Activated CD4-positive, CD25-positive, alpha-beta regulatory T cell treated with anti-CD3 and anti-CD28 coated beads, Interleukin-2, amount 50 U/mL, for 24 hours (primary cell): Measurements from ENCODE around the gene PSMD5.

Source experiments
- ATAC-seq, 2 donors: fragments of 150-1000 bp; cut with Tn5 transposase; one replicate each; pipeline ENCODE4 v1.10.0; 2021; ENCODE audit warnings: mild to moderate bottlenecking in 1 of 2, moderate library complexity in 1 of 2

Gene PSMD5

GRCh38 chr9:120874226-120875194 lies 31.8 kb upstream of the PSMD5 start:
- ATAC-seq: no peak

GRCh38 chr9:120873512-120873911 lies 30.8 kb upstream of the PSMD5 start:
- no peak for ATAC-seq

DNA sequence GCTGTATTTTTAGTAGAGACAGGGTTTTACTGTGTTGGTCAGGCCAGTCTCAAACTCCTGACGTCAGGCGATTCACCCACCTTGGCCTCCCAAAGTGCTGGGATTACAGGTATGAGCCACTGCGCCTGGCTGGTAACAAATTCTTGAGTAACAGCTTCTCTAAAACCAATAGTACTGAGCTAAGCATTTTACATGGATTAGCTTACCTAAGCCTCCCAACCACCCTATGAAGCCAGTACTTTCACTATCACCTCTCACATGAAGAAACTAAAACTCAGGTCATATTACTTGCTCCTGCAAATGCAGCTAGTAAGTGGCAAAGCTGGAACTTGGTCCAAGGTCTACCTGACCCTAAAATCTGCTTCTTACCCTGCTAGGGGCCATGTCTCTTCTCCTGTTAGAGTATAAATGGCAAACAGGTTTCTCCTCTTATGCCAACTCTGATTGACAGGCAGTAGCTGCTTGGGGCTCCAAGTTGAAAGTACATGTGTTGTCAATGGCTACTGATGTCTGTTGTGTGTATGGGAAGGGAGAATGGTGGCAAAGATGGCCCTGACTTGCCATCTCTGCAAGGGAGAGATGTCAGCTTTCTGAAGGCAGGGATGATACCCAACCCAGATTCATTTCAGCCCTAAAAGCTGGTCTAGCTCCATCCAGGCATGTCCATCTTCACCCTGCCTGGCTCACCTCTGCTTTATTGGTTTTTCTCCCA lies 30.2 kb upstream of the PSMD5 start:
- no peak for ATAC-seq

DNA sequence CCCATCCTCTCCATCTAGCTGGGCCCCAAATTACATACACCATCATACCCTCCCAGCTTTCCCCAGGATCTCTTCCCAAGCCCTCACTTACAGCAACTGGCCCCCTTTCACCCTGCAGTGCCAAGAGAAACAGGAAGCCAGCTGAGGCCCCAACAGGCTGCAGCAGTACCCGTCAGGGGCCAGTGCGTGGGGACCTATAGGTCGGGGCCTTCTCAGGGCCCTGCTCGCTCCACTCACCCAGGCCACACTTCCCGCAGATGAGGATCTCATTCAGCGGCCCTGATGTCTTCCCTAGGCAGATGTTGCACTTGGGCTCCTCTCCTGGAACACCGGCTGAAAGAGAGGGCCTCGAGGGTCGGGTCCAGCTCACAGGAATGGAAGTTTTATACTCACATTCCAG lies 27.5 kb upstream of the PSMD5 start:
- ATAC-seq: no peak

DNA sequence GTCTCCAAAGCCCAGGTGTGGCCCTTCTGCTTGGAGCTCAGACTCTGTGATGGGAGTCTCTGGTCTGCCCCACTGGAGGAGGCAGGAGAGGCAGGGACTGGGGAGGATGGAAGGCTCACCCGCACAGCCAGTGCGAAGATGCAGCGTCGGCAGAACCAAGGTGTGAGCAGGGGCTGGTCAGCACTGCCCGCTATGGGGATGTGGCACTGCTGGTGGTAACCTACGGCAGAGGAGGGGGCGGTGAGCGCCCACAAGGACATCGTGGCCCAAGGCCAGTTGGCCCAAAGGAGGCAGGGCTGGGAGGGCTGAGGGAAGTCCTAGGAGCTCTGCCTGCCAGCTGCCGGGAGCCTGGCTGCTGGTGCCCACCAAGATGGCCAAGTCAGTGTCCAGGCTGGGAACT lies 27.0 kb upstream of the PSMD5 start:
- no peak for ATAC-seq

GRCh38 chr9:120869360-120869687 lies 26.6 kb upstream of the PSMD5 start:
- ATAC-seq: no peak

GRCh38 chr9:120868676-120869359 lies 26.1 kb upstream of the PSMD5 start:
- peak; percentile 94 to 96 for ATAC-seq

- peak; percentile 24 to 34 for ATAC-seq
These were observed 25.6 kb upstream of the PSMD5 start for GRCh38 chr9:120868339-120868675.

GRCh38 chr9:120867676-120868338 lies 25.1 kb upstream of the PSMD5 start:
- no peak for ATAC-seq

- ATAC-seq: no peak
These were observed 23.9 kb upstream of the PSMD5 start for GRCh38 chr9:120866651-120867050.

DNA sequence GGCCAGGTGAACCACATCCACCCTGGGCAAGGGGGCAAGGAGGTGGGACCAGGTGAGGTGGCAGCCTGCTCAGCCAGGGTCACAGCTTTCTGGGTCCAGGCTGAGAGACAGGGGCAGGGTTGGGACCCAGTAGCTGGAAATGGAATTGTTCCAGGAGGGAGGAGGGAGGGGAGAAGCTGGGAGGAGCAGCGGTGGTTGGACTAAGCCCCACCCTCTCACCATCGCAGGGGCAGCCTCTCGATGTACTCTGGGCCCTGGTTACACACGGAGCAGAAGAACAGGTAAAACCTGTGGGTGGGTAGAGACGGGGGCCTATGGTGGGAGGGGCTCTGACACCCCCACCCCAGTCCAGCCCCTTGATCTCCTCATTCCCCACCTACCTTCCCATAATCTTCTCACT lies 23.1 kb upstream of the PSMD5 start:
- no peak for ATAC-seq

DNA sequence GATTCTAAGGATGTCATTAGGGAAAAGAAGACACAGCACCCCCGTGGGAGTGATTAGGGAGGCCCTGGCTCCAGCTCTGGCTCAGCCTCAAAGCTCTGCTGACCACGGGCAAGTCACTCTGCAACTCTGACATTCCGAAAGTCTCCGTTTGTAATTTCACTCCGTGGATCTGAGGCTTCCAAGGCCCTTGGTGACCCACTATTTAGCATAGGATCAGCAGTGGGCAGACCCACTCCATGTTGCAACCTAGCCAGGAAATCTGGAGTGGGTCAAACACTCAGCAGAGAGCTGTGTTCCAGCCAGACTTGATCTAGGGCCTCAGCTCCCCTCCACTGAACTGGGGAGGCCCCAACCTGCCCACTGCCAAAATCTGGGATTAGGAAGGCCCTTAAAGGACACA lies 22.5 kb upstream of the PSMD5 start:
- no peak for ATAC-seq

- ATAC-seq: no peak
These were observed 22.0 kb upstream of the PSMD5 start for GRCh38 chr9:120864719-120865118.

DNA sequence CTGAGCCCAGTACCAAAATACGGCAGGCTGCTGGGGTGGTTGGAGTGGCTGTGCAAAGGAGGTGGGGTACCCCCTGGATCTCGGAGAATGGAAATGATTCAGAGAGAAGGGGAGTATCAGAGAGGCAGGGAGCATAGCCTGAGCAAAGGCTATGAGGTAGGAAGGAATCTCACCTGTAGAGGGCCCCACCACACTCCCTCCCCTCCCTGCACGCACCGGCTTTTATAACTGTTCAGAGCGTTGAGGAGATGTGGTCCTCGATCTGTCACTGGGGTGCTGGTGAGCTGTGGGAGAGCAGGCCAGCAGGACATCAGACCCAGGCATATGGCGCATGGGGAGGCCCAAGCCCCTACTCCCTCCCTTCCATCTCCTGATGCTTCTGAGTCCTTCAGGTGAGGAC lies 21.1 kb upstream of the PSMD5 start:
- ATAC-seq: no peak

GRCh38 chr9:120862452-120862851 lies 19.7 kb upstream of the PSMD5 start:
- no peak for ATAC-seq

GRCh38 chr9:120861935-120862334 lies 19.2 kb upstream of the PSMD5 start:
- ATAC-seq: no peak

GRCh38 chr9:120860083-120860482 lies 17.4 kb upstream of the PSMD5 start:
- no peak for ATAC-seq

DNA sequence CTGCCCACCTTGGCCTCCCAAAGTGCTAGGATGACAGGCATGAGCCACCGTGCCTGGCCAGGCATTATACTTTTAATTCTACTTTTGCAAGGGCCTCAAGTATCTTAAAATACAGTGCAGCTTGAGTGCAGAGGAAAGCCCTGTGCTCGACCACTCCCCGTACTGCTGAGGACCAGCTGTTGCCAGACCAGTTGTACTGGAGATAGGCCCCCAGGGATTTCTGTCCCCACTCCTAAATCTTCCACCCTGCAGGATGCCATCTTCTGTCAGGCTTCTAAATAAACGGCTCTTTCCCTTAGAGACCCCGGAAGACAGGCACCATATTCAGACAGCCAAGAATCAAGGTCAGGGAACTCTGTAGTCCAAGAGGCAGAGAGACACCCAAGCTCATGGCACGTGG lies 16.6 kb upstream of the PSMD5 start:
- ATAC-seq: no peak

DNA sequence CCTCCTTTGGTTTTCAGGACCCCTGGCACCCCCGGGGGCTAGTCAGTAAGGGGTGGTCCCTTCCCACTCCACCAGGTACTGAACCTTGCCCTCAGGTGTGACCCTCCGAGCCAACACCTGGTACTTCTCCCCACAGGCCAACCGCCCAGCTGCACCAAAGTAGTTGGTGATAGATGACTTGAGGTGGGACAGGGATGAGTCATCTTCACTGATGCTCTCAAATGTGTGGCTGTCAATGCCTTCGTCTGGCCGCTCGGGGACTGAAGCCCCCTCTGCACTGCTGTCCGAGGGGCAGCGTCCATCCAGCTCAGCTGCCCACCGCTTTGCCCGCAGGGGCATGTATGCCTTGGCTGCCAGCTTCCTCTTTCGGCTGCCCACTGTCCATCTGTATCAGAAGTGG lies 15.2 kb upstream of the PSMD5 start:
- ATAC-seq: no peak

DNA sequence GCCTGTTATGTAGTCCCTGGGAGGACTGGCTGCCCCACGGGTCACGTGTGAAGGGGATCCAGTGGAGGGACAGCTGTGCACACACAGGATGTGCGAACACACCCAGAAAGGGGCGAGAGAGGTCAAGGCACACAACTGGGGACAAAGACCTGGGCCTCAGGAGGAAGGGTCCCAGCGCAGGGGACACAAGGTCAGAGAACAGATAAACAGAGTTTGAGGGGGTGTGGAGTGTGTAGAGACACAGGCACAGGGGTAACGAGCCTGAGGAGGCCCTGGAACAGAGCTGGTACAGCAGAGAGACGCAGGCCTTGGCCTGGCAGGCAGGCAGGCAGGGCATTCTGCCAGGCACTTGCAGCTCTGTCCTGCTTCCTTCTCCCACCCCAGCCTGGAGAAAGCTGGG lies 14.8 kb upstream of the PSMD5 start:
- no peak for ATAC-seq

GRCh38 chr9:120856700-120857099 lies 14.0 kb upstream of the PSMD5 start:
- ATAC-seq: no peak

- ATAC-seq: no peak
These were observed 13.3 kb upstream of the PSMD5 start for GRCh38 chr9:120855827-120856670.
